ENCODE results near the gene VRK2. TPM values are rescaled to one million over a fixed set of nuclear protein-coding genes. Genes with fewer than 3 reads are reported as not detected.
"Not testable (repeated sequence)": the region's sequence is repeated elsewhere in the genome, so short reads cannot be mapped to it uniquely, and the experiment has no call there.

VRK2 gene
- total RNA-seq, 1 donor from 2014 or later: 33.6 TPM

DNA sequence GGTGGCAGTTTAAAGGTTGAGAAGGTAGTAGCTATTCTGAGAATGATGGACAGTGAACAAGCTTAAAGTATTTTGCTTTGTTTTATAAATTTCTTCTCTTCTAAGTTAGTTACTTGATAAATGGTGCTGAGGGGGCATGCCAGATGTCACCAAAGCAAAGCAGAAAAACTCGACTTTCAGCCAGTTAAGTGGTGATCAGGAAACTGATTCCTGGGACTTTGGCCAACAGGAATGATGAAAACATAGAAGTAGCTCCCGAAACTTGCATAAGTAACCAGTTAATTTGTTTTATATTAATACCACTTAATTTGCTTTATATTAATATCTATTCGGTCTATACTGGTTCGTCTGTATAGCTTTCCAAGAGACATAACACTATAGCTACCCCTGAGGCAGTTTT, 111.9 kb downstream of the VRK2 start:
- DNase-seq (ENCODE audit: low read depth): no peak

DNA sequence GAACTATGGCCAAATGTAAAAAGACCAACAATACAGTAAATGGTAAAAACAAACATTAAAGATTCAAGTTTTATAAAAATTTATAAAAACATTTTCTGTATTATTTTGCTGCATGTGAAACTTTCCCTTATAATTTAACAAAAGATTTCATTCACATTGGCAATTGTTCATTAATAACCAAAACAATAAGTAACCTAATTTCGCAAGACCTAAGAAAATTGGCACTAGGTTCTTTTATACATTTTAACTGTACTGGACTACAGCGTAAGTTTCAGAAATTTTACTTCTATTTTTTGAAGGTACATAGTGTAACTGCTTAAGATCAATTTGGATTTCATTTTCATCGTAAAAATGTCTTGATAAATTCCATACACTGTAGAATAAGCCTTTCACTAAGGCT, 117.3 kb downstream of the VRK2 start:
- no peak for DNase-seq (ENCODE audit: low read depth)

- DNase-seq (ENCODE audit: low read depth): not testable (repeated sequence)
These were observed 121.5 kb downstream of the VRK2 start for GRCh38 chr2:58168130-58168529.

- not testable (repeated sequence) for DNase-seq (ENCODE audit: low read depth)
These were observed 123.2 kb downstream of the VRK2 start for GRCh38 chr2:58169845-58170244.

GRCh38 chr2:58170334-58170933, 123.8 kb downstream of the VRK2 start:
- DNase-seq (ENCODE audit: low read depth): not testable (repeated sequence)

DNA sequence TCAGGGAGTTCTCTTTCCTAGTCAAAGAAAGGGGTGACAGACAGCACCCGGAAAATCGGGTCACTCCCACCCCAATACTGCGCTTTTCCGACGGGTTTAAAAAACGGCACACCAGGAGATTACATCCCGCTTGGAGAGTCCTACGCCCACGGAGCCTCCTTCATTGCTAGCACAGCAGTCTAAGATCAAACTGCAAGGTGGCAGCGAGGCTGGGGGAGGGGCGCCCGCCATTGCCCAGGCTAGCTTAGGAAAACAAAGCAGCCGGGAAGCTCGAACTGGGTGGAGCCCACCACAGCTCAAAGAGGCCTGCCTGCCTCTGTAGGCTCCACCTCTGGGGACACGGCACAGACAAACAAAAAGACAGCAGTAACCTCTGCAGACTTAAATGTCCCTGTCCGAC, 125.2 kb downstream of the VRK2 start:
- DNase-seq (ENCODE audit: low read depth): not testable (repeated sequence)

GRCh38 chr2:58177187-58177586, 130.6 kb downstream of the VRK2 start:
- not testable (repeated sequence) for DNase-seq (ENCODE audit: low read depth)

DNA sequence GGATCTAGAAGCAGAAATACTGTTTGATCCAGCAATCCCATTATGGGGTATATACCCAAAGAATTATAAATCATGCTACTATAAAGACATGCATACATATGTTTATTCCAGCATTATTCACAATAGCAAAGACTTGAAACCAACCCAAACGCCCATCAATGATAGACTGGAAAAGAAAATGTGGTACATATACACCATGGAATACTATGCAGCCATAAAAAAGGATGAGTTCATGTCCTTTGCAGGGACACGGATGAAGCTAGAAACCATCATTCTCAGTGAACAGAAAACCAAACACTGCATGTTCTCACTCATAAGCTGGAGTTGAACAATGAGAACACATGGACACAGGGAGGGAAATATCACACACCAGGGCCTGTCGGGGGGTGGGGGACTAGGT, 133.6 kb downstream of the VRK2 start:
- not testable (repeated sequence) for DNase-seq (ENCODE audit: low read depth)

DNA sequence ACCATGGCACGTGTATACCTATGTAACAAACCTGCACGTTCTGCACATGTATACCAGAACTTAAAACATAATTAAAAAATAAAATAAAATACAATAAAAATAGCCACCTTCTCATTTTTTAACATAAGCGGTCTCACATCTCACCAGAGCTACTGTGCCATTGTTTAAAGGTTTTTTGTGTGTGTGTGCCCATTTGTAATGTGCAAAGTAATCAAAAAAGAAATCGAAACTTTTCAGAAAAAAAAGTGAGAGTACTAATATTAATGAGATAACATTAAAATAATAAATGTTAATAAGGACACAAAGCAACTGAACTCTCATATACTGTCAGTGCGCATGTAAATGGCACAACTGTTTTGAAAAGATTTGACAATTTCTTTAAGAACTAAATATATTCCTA, 134.0 kb downstream of the VRK2 start:
- no peak for DNase-seq (ENCODE audit: low read depth)

GRCh38 chr2:58182527-58182926, 135.9 kb downstream of the VRK2 start:
- peak; percentile 20 for DNase-seq (ENCODE audit: low read depth)

- no peak for DNase-seq (ENCODE audit: low read depth)
These were observed 139.9 kb downstream of the VRK2 start for GRCh38 chr2:58186501-58186900.

GRCh38 chr2:58187022-58187421, 140.4 kb downstream of the VRK2 start:
- not testable (repeated sequence) for DNase-seq (ENCODE audit: low read depth)

- no peak for DNase-seq (ENCODE audit: low read depth)
These were observed 147.9 kb downstream of the VRK2 start for GRCh38 chr2:58194458-58194857.

DNA sequence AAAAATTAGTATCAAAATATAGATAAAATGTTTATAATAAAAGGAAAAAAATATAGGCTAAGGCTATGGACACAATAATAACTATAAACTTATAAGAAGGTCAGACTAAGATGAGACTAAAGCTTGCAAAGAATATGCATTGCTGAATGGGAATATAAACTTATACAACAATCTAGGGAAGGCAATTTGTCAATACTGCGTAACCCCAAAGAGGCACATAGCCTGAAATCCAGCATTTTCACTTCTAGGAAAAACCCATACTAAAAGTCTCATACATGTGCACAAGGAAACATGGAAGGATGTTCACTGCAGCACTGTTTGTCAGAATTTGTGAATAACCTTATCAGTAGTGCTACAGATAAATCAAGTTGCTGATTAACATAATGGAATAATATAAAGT, 149.1 kb downstream of the VRK2 start:
- DNase-seq (ENCODE audit: low read depth): peak; percentile 7

GRCh38 chr2:58197894-58198293, 151.3 kb downstream of the VRK2 start:
- no peak for DNase-seq (ENCODE audit: low read depth)

GRCh38 chr2:58202404-58202803, 155.8 kb downstream of the VRK2 start:
- no peak for DNase-seq (ENCODE audit: low read depth)

- DNase-seq (ENCODE audit: low read depth): no peak
These were observed 156.4 kb downstream of the VRK2 start for GRCh38 chr2:58203018-58203417.

GRCh38 chr2:58204195-58204959, 157.8 kb downstream of the VRK2 start:
- DNase-seq (ENCODE audit: low read depth): no peak

DNA sequence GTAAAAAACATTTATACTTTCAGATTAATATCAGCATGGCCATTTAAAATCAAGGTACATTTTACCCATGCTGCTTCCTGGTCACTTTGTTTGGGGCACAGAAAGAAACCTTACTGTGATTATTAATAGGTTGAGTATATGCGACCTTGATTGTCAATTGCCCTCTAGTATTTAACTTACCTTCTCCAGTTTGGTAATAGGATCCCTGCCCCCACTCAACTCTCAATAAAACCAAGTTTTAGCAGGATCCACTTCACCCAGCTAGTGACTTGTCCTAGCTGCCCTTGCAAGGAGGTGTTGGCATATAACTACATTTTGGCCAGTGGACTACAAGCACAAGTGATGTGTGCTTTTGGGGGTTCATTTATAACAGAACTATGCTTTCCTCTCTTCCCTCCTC, 160.2 kb downstream of the VRK2 start:
- DNase-seq (ENCODE audit: low read depth): no peak

DNA sequence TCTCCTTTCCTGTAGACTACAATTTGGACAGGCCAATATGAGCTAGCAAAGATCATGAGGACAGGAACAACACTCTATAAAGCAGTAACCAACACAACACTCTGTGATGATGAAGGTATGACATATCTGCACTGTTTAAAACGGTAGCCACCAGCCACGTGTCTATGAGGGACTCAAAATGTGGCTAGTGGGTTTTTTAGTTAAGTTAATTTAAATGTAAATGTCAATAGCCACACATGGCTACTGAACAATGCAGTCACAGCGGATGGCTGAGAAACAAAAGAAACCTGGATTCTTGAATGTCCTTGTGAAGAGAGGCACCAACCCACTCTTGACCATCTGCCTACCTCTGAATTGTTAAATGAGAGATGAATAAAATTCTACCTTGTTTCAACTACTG, 160.6 kb downstream of the VRK2 start:
- no peak for DNase-seq (ENCODE audit: low read depth)
